Loucy (cell line): ENCODE measurements around the gene HOGA1.

Source experiments
- H2AFZ ChIP-seq: fragments of 200-600 bp; sonication (generic); 2 replicates; pipeline ENCODE4 v1.6.0; 2016; ENCODE audit warnings: antibody characterized with exemption, mild to moderate bottlenecking, low read length, moderate library complexity
- H3F3A ChIP-seq: fragments of 200-600 bp; 2 replicates; pipeline ENCODE4 v1.6.0; 2016; ENCODE audit warnings: antibody characterized with exemption, low read depth, mild to moderate bottlenecking
- H3K27me3 ChIP-seq: fragments of 200-600 bp; sonication (generic); 2 replicates; pipeline ENCODE4 v1.6.1; 2014; ENCODE audit warnings: low read length, mild to moderate bottlenecking; ENCODE audit not compliant: insufficient read depth, poor library complexity, severe bottlenecking
- H3K36me3 ChIP-seq: fragments of 200-600 bp; sonication (generic); 2 replicates; pipeline ENCODE4 v1.6.1; 2016; ENCODE audit warnings: low read length; ENCODE audit not compliant: insufficient read depth
- H3K4me1 ChIP-seq: fragments of 200-600 bp; sonication (generic); 2 replicates; pipeline ENCODE4 v1.5.1; 2014; ENCODE audit warnings: low read length, mild to moderate bottlenecking; ENCODE audit not compliant: insufficient read depth, poor library complexity, severe bottlenecking
- H3K4me2 ChIP-seq: fragments of 200-600 bp; sonication (generic); 2 replicates; pipeline ENCODE4 v1.6.0; 2014; ENCODE audit warnings: antibody characterized with exemption, low read length, low read depth, mild to moderate bottlenecking; ENCODE audit not compliant: poor library complexity, severe bottlenecking
- H3K4me3 ChIP-seq: fragments of 200-600 bp; sonication (generic); 2 replicates; pipeline ENCODE4 v1.5.1; 2014; ENCODE audit warnings: low read length, mild to moderate bottlenecking, mixed read lengths; ENCODE audit not compliant: poor library complexity, severe bottlenecking
- H3K79me2 ChIP-seq: fragments of 200-600 bp; sonication (generic); 2 replicates; pipeline ENCODE4 v1.6.1; 2014; ENCODE audit warnings: low read length; ENCODE audit not compliant: insufficient read depth
- H3K9ac ChIP-seq: fragments of 200-600 bp; sonication (generic); 2 replicates; pipeline ENCODE4 v1.6.0; 2014; ENCODE audit warnings: mild to moderate bottlenecking, low read depth, low read length, moderate library complexity; ENCODE audit not compliant: poor library complexity, severe bottlenecking
- H3K9me2 ChIP-seq: fragments of 200-600 bp; sonication (generic); replicated peaks from 2 replicates; pipeline ENCODE4 v1.6.1; 2016; ENCODE audit warnings: low read depth, low read length, mixed read lengths
- H3K9me3 ChIP-seq: fragments of 200-600 bp; sonication (generic); 2 replicates; pipeline ENCODE4 v1.6.1; 2014; ENCODE audit warnings: mild to moderate bottlenecking, antibody characterized with exemption, low read length, low read depth; ENCODE audit not compliant: insufficient read depth
- H4K20me1 ChIP-seq: fragments of 200-600 bp; sonication (generic); 2 replicates; pipeline ENCODE4 v1.6.0; 2014; ENCODE audit warnings: antibody characterized with exemption, low read length, mild to moderate bottlenecking; ENCODE audit not compliant: insufficient read depth, poor library complexity, severe bottlenecking
- CTCF ChIP-seq: fragments of 200-600 bp; sonication (generic); conservative IDR thresholded peaks from 2 replicates; pipeline ENCODE4 v1.5.1; 2014; ENCODE audit warnings: mild to moderate bottlenecking, antibody characterized with exemption, low read length
- EZH2phosphoT487 ChIP-seq: fragments of 200-600 bp; IDR thresholded peaks from 2 replicates; pipeline ENCODE4 v1.6.1; 2018; ENCODE audit warnings: antibody characterized with exemption, mild to moderate bottlenecking, moderate library complexity, borderline replicate concordance

Gene HOGA1

DNA sequence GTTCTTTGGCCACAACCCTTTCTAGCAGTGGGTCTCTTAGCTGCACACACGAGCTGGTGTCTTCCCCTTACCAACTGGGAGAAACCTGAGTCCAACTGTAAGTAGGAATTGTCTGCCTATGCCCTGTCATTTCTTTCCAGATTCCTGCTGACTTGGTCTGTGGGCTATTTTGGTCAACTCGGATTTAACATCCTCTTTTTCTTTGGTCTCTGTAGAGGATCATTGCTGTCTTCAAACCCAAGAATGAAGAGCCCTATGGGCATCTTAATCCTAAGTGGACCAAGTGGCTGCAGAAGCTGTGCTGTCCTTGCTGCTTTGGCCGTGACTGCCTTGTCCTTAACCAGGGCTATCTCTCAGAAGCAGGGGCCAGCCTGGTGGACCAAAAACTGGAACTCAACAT lies 66.5 kb downstream of the HOGA1 start:
- Histone ChIP-seq H3K9me2 (no peaks in the 10 kb centered on the region), H3K79me2 (peaks cover 8% of the 10 kb centered on the region; the same call in 1 of the 2 replicates), H3F3A (no peaks in the 10 kb centered on the region), H4K20me1 (no peaks in the 10 kb centered on the region), H3K27me3 (no peaks in the 10 kb centered on the region), H3K36me3 (peaks cover 39% of the 10 kb centered on the region; the same call in 1 of the 2 replicates), H3K4me3 (no peak overlapping the region), H2AFZ (no peak overlapping the region), H3K9me3 (no peaks in the 10 kb centered on the region), H3K4me2 (no peak overlapping the region), H3K9ac (no peak overlapping the region), H3K4me1 (peaks cover 11% of the 10 kb centered on the region)
- no peak for TF ChIP-seq EZH2phosphoT487
- TF ChIP-seq CTCF: no peak

GRCh38 chr10:97651773-97652172 lies 67.6 kb downstream of the HOGA1 start:
- Histone ChIP-seq H3K9ac (no peak overlapping the region), H3K79me2 (peaks cover 8% of the 10 kb centered on the region; the same call in 1 of the 2 replicates), H3K4me1 (peaks cover 11% of the 10 kb centered on the region), H4K20me1 (no peaks in the 10 kb centered on the region), H3K36me3 (peaks cover 50% of the 10 kb centered on the region; the same call in 1 of the 2 replicates), H3F3A (no peaks in the 10 kb centered on the region), H2AFZ (no peak overlapping the region), H3K4me2 (no peak overlapping the region), H3K27me3 (no peaks in the 10 kb centered on the region), H3K9me3 (no peaks in the 10 kb centered on the region), H3K4me3 (no peak overlapping the region), H3K9me2 (no peaks in the 10 kb centered on the region)
- no peak for TF ChIP-seq CTCF
- no peak for TF ChIP-seq EZH2phosphoT487

DNA sequence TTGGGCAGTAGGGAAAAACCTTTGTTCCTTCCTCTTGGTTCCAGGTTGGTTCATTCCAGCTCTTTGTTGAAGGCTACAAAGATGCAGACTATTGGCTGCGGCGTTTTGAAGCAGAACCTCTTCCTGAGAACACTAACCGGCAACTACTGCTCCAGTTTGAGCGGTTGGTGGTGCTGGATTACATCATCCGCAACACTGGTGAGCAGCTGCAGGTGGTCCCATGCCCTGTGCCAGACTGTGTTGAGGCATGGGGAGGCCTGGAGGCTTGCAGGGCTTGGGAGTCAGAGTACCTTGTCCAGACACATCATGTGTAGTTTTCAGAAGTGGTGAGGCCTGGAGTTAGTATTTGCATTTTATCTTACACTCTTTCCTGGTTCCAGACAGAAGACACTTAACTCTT lies 72.6 kb downstream of the HOGA1 start:
- no peak overlapping the region for H3K4me3 ChIP-seq
- H3K4me2 ChIP-seq: no peak overlapping the region
- no peak overlapping the region for H2AFZ ChIP-seq
- no peaks in the 10 kb centered on the region for H4K20me1 ChIP-seq
- H3K27me3 ChIP-seq: no peaks in the 10 kb centered on the region
- TF ChIP-seq EZH2phosphoT487 (no peak), CTCF (no peak)
- H3K9me3 ChIP-seq: no peaks in the 10 kb centered on the region
- H3K36me3 ChIP-seq: peaks cover 54% of the 10 kb centered on the region; the same call in 1 of the 2 replicates
- H3K9ac ChIP-seq: no peak overlapping the region
- no peaks in the 10 kb centered on the region for H3F3A ChIP-seq
- no peaks in the 10 kb centered on the region for H3K79me2 ChIP-seq
- H3K4me1 ChIP-seq: no peaks in the 10 kb centered on the region
- H3K9me2 ChIP-seq: no peaks in the 10 kb centered on the region
